Measurements from ENCODE around the gene RBM41.

DNA sequence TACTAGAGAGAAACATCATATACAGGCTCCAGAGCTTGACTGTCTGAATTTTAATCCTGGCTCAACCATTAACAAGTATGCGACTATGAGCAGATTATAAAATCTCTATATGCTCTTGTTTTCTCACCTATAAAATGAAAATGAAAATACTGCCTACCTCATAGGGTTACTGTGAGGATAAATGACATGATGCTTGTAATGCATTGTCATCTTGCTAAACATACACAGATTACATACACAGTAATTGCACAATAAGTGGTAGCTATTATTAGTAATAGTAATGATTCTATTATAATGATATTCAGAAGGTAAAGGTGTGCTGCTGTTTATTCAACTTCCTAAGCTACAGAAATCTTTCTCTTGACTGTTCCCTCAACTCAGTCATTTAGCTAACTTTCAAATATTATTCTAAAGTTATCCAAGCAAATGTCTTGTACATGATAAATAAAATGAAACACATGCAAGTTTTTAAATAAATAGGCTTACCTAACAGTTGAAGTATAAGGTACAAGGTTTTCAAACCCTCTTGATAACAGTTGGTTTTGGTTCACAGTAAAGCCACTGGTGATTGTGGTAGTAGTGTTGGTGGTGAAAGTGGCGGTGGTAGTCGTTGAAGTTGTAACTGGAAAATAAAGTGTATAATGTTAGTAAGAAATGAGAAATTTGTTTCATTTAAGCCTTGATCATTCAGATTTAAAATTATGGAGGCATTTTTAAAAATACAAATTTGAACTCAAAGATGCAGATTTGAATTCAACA lies 48.7 kb upstream of the RBM41 start:
- TF ChIP-seq POLR2A (IDR thresholded peaks at IDR 0.05; ENCODE audit: low read length) = no peak
- TF ChIP-seq GATA1 (IDR thresholded peaks at IDR 0.05; ENCODE audit: low read depth, low read length) = no peak
